Skeletal muscle satellite cell (primary cell): ENCODE data around the gene RUNX2. TPM values are rescaled to one million over a fixed set of nuclear protein-coding genes. Genes with fewer than 3 reads are reported as not detected.
"Not testable (repeated sequence)": the region's sequence is repeated elsewhere in the genome, so short reads cannot be mapped to it uniquely, and the experiment has no call there.

Experiments
- H3K27me3 ChIP-seq: 2 replicates; pipeline ENCODE4 v1.7.0; 2013; ENCODE audit warnings: low read length; ENCODE audit not compliant: control insufficient read depth, insufficient read depth
- H3K36me3 ChIP-seq: 2 replicates; pipeline ENCODE4 v1.7.0; 2013; ENCODE audit warnings: mild to moderate bottlenecking, control low read depth, low read length; ENCODE audit not compliant: insufficient read depth
- H3K4me1 ChIP-seq: 2 replicates; pipeline ENCODE4 v1.7.0; 2013; ENCODE audit warnings: low read length; ENCODE audit not compliant: control insufficient read depth, insufficient read depth
- H3K4me2 ChIP-seq: 2 replicates; pipeline ENCODE4 v1.7.0; 2013; ENCODE audit warnings: mild to moderate bottlenecking, low read length
- H3K4me3 ChIP-seq: 2 replicates; pipeline ENCODE4 v1.7.0; 2013; ENCODE audit warnings: low read length
- H3K9ac ChIP-seq: 2 replicates; pipeline ENCODE4 v1.7.0; 2013; ENCODE audit warnings: mild to moderate bottlenecking, low read depth, low read length, moderate library complexity
- H3K9me3 ChIP-seq: replicated peaks from 2 replicates; pipeline ENCODE4 v1.7.0; 2013; ENCODE audit warnings: mild to moderate bottlenecking, control low read depth, low read length
- total RNA-seq: library from RNA; depleted of rRNA; stranded (reverse); fragments of >200 nt; gene quantifications from 2 replicates; pipeline ENCODE4 v1.2.3, GENCODE V29; 2012; rRNA removed

RUNX2 gene
- 2.0 and 2.3 TPM in 2 replicates for total RNA-seq

DNA sequence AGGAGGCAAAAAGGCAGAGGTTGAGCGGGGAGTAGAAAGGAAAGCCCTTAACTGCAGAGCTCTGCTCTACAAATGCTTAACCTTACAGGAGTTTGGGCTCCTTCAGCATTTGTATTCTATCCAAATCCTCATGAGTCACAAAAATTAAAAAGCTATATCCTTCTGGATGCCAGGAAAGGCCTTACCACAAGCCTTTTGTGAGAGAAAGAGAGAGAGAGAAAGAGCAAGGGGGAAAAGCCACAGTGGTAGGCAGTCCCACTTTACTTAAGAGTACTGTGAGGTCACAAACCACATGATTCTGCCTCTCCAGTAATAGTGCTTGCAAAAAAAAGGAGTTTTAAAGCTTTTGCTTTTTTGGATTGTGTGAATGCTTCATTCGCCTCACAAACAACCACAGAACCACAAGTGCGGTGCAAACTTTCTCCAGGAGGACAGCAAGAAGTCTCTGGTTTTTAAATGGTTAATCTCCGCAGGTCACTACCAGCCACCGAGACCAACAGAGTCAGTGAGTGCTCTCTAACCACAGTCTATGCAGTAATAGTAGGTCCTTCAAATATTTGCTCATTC, at the start of gene RUNX2:
Gene RUNX2, plus strand, starts transcription at position 375 of the 567 bp plus-strand sequence. CDS start 397 bp downstream, outside the sequence.
- Histone ChIP-seq H3K36me3 (no peaks in the 10 kb centered on the region), H3K9me3 (no peaks in the 10 kb centered on the region), H3K4me2 (peak within 1 kb of the TSS; percentile 14), H3K4me3 (no peak within 1 kb of the TSS), H3K9ac (no peak within 1 kb of the TSS), H3K27me3 (no peaks in the 10 kb centered on the region), H3K4me1 (peaks cover 15% of the 10 kb centered on the region)

DNA sequence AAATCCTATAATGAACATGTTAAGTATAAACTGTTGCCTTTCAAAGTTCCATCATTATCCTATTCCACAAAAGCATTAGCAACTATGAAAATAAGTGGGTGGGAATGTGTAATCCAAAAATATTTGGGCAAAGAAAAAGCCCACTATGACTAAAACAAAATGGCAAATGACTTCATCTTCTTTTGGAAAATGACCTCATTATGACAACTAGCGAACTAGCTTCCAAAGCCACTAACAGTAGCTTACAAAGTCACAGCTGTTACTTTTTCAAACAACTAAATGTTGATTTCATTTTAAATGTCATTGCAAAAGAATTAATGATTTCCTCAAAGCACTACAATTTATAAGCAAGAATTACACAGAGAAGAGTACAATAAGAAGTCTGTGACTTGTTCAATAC, 49.8 kb upstream of the RUNX2 start:
- Histone ChIP-seq H3K4me3 (no peak overlapping the region), H3K36me3 (no peaks in the 10 kb centered on the region), H3K27me3 (no peaks in the 10 kb centered on the region), H3K9ac (no peak overlapping the region), H3K4me1 (no peaks in the 10 kb centered on the region), H3K9me3 (no peaks in the 10 kb centered on the region), H3K4me2 (no peak overlapping the region)

DNA sequence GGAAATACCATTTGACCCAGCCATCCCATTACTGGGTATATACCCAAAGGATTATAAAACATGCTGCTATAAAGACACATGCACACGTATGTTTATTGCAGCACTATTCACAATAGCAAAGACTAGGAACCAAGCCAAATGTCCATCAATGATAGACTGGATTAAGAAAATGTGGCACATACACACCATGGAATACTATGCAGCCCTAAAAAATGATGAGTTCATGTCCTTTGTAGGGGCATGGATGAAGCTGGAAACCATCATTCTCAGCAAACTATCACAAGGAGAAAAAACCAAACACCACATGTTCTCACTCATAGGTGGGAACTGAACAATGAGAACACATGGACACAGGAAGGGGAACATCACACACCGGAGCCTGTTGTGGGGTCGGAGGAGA, 41.4 kb upstream of the RUNX2 start:
- H3K9me3 ChIP-seq, H3K27me3 ChIP-seq, H3K4me1 ChIP-seq, H3K4me3 ChIP-seq, H3K9ac ChIP-seq, H3K4me2 ChIP-seq, H3K36me3 ChIP-seq: not testable (repeated sequence)

DNA sequence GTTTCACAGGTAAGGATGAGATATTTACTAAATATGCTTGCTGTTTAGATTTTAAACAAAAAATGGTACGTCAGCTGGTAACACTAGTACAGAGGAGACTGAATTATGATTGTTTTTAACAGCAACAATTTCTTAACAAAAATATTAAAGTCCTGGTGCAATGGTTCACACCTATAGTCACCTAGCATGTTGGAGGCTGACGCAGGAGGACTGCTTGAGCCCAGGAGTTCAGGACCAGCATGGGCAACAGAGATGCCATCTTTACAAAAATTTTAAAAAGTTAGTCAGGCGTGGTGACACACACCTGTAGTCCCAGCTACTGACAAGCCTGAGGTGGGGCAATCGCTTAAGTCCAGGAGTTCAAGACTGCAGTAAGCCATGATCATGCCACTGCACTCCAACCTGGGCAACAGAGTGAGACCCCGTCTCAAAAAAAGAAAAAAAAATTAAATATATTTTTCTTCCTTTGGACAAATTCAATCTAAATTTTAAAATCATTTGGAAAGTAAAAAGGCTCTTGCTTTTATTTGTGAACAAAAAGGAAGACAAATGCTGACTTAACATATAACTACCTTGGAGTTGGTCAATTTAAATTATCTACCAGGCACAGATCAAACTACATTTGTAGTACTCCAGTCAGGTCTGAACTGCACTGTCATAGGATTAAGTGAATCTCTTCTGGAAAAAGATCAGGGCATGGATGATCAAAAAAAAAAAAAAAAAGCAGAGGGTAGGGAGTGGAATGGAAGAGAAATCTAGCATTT, 38.2 kb upstream of the RUNX2 start:
- no peak overlapping the region for H3K9ac ChIP-seq
- no peak overlapping the region for H3K4me2 ChIP-seq
- no peaks in the 10 kb centered on the region for H3K27me3 ChIP-seq
- no peaks in the 10 kb centered on the region for H3K9me3 ChIP-seq
- H3K4me3 ChIP-seq, result no peak overlapping the region
- H3K4me1 ChIP-seq, result no peaks in the 10 kb centered on the region
- no peaks in the 10 kb centered on the region for H3K36me3 ChIP-seq

DNA sequence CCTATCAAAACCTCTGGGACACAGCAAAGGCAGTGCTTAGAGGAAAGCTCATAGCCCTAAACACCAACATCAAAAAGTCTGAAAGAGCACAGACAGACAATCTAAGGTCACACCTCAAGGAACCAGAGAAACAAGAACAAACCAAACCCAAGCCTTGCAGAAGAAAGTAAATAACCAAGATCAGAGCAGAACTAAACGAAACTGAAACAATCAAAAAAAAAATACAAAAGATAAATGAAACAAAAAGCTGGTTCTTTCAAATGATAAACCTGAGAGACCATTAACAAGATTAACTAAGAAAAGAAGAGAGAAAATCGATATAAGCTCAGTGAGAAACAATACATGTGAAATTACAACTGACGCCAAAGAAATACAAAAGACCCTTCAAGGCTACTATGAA, 34.8 kb upstream of the RUNX2 start:
- H3K36me3 ChIP-seq, result no peaks in the 10 kb centered on the region

DNA sequence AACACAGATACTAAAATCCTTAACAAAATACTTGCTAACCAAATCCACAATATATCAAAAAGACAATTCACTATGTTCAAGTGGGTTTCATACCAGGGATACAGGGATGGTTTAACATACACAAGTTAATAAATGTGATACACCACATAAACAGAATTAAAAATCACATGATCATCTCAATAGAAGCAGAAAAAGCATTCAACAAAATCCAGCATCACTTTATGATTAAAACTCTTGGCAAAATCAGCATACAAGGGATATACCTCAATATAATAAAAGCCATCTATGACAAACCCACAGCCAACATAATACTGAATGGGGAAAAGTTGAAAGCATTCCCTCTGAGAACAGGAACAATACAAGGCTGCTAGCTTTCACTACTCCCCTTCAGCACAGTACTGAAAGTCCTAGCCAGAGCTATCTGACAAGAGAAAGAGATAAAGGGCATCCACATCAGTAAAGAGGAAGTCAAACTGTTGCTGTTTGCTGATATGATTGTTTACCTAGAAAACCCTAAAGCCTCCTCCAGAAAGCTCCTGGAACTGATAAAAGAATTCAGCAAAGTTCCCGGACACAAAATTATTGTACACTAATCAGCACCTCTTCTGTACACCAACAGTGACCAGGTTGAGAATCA, 33.9 kb upstream of the RUNX2 start:
- H3K4me2 ChIP-seq, H3K27me3 ChIP-seq, H3K9me3 ChIP-seq, H3K36me3 ChIP-seq, H3K4me1 ChIP-seq, H3K4me3 ChIP-seq, H3K9ac ChIP-seq: not testable (repeated sequence)

More for the DNA sequence above, 34.8 kb upstream of the RUNX2 start:
- no peaks in the 10 kb centered on the region for H3K4me1 ChIP-seq
- no peak overlapping the region for H3K4me2 ChIP-seq
- H3K9me3 ChIP-seq, result no peaks in the 10 kb centered on the region
- H3K4me3 ChIP-seq, result no peak overlapping the region
- no peak overlapping the region for H3K9ac ChIP-seq
- no peaks in the 10 kb centered on the region for H3K27me3 ChIP-seq

DNA sequence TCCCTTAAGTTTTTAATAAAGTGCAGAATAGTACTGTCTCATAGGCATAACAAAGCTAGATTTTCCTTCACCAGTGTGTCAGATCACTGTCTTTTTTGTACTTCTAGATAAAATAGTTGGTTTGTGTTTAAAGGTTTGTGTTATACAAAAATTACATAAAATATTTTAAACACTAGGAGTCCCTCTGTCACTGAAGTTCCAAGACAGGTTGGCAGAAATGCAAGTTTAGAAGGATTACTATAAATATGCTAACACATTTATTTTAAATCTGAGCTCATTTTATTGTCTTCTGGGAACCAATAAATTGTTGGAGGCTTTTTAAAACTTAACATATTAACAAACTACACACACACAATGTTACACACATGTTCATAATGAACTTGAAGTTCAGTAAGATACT, 30.8 kb upstream of the RUNX2 start:
- no peaks in the 10 kb centered on the region for H3K4me1 ChIP-seq
- no peaks in the 10 kb centered on the region for H3K36me3 ChIP-seq
- H3K9me3 ChIP-seq, result no peaks in the 10 kb centered on the region
- no peaks in the 10 kb centered on the region for H3K27me3 ChIP-seq
- H3K9ac ChIP-seq, result no peak overlapping the region
- H3K4me3 ChIP-seq, result no peak overlapping the region
- no peak overlapping the region for H3K4me2 ChIP-seq

DNA sequence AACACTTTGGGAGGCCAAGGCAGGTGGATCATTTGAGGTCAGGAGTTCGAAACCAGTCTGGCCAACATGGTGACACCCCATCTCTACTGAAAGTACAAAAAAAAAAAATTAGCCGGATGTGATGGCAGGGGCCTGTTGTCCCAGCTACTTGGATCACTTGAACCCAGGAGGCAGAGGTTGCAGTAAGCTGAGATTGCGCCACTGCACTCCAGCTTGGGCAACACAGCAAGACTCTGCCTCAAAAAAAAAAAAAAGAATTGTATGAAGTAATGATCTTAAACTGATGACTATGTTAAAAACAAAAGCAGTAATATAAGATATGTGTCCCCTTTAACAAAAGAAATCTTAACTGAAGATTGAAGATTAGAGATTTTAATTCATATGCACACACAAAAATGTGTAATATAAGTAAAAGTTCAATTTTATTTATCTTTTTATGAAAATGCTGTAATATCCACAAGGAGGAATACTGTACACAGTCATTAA, 29.0 kb upstream of the RUNX2 start:
- Histone ChIP-seq H3K9ac (no peak overlapping the region), H3K27me3 (no peaks in the 10 kb centered on the region), H3K4me3 (no peak overlapping the region), H3K4me1 (no peaks in the 10 kb centered on the region), H3K9me3 (no peaks in the 10 kb centered on the region), H3K36me3 (no peaks in the 10 kb centered on the region), H3K4me2 (no peak overlapping the region)

DNA sequence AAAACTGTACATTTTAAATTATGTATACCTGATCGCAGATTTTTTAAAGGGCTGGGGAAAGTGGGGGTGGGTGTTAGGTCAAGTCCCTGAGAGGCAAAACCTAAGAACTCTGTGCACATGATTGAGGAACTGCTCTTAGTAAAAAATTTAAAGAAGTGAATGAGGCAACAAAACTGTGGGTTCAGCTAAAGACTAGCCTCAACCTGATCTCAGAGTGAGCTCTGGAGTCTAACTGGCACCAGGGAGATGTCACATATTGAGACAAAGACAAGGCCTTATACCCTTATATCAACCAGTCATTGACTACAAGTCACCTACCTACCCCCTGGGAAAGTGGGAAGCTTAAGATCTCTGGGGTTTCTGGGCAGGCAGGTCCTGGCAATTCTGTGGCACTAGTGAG, 27.4 kb upstream of the RUNX2 start:
- no peak overlapping the region for H3K4me3 ChIP-seq
- no peaks in the 10 kb centered on the region for H3K4me1 ChIP-seq
- no peaks in the 10 kb centered on the region for H3K36me3 ChIP-seq
- H3K9me3 ChIP-seq, result no peaks in the 10 kb centered on the region
- H3K9ac ChIP-seq, result no peak overlapping the region
- H3K4me2 ChIP-seq, result no peak overlapping the region
- no peaks in the 10 kb centered on the region for H3K27me3 ChIP-seq

DNA sequence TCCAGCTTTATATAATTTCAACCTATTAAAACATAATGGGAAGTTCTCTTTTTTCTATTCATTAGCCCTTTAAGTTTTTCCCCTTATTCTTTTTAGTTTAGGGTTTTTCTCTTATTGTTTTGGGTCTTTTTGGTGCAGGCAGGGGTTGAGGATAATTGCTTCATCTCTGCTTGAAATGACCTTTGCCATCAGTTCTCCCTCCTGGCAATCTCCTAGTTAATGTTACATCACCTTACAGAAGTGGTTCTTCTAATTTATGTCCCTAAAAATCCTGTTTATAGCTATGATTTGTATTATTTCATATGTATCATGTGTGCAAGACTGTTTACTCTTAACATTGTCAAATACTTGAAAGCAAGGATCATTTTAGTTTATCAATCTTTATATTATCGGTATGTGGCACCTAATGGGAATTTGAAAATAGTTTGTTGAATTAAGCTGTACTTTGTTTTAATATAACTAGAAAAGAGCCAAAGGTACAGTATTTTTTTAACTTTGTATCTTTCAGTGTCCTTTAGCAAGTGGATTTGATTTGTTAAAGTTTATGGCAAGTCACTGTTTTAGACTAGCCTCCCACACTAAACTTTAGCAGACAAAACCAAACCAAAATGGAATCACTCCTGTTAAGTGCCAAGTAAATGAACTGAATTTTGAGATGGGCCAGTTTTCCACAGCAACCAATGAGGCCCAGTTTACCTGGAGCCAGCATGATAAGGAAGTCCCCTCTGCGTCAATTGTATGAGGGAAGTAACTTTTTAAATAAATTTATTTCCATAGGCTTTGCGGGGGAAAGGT, 26.6 kb upstream of the RUNX2 start:
- Histone ChIP-seq H3K27me3 (no peaks in the 10 kb centered on the region), H3K36me3 (no peaks in the 10 kb centered on the region), H3K9me3 (no peaks in the 10 kb centered on the region), H3K9ac (no peak overlapping the region), H3K4me2 (no peak overlapping the region), H3K4me1 (no peaks in the 10 kb centered on the region), H3K4me3 (no peak overlapping the region)

DNA sequence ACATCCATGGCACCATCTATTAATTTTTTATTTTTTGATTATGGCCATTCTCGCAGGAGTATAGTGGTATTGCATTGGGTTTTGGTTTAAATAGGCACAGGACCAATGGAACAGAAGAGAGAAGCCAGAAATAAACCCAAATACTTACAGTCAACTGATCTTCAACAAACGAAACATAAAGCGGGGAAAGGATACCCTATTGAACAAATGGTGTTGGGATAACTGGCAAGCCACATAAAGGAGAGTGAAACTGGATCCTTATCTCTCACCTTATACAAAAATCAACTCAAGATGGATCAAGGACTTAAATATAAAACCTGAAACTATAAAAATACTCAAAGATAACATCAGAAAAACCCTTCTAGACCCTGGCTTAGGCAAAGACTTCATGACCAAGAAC, 25.3 kb upstream of the RUNX2 start:
- no peak overlapping the region for H3K9ac ChIP-seq
- H3K4me3 ChIP-seq, result no peak overlapping the region
- H3K9me3 ChIP-seq, result no peaks in the 10 kb centered on the region
- no peaks in the 10 kb centered on the region for H3K36me3 ChIP-seq
- no peaks in the 10 kb centered on the region for H3K27me3 ChIP-seq
- H3K4me2 ChIP-seq, result no peak overlapping the region
- H3K4me1 ChIP-seq, result no peaks in the 10 kb centered on the region
